Smooth muscle cell (in vitro differentiated cells): ENCODE data around the gene TEPSIN. TPM values are rescaled to one million over a fixed set of nuclear protein-coding genes. Genes with fewer than 3 reads are reported as not detected.

Experiments used
- DNase-seq: peaks from one replicate; lab custom pipeline; 2025; ENCODE audit not compliant: unreplicated experiment; lab: John Stamatoyannopoulos, UW
- H2AFZ ChIP-seq: fragments of 200-600 bp; sonication (generic); 2 replicates; pipeline ENCODE4 v1.6.0; 2016; ENCODE audit warnings: antibody characterized with exemption, low read depth, mild to moderate bottlenecking
- H3F3A ChIP-seq: fragments of 200-600 bp; sonication (generic); 2 replicates; pipeline ENCODE4 v1.6.0; 2017; ENCODE audit warnings: antibody characterized with exemption, low read depth
- H3K27ac ChIP-seq: fragments of 200-600 bp; sonication (generic); 2 replicates; pipeline ENCODE4 v1.5.1; 2016; ENCODE audit warnings: low read depth, mild to moderate bottlenecking
- H3K27me3 ChIP-seq: fragments of 200-600 bp; sonication (generic); 2 replicates; pipeline ENCODE4 v1.6.1; 2016; ENCODE audit warnings: low read depth, mild to moderate bottlenecking
- H3K36me3 ChIP-seq: fragments of 200-600 bp; sonication (generic); 2 replicates; pipeline ENCODE4 v1.5.1; 2016; ENCODE audit warnings: low read depth
- H3K4me1 ChIP-seq: fragments of 200-600 bp; sonication (generic); 2 replicates; pipeline ENCODE4 v1.5.1; 2016; ENCODE audit warnings: low read depth
- H3K4me2 ChIP-seq: fragments of 200-600 bp; sonication (generic); 2 replicates; pipeline ENCODE4 v1.6.0; 2016; ENCODE audit warnings: mild to moderate bottlenecking
- H3K4me3 ChIP-seq: fragments of 200-600 bp; sonication (generic); 2 replicates; pipeline ENCODE4 v1.5.1; 2016; ENCODE audit warnings: mild to moderate bottlenecking
- H3K79me2 ChIP-seq: fragments of 200-600 bp; sonication (generic); 2 replicates; pipeline ENCODE4 v1.6.0; 2016; ENCODE audit warnings: low read depth, mild to moderate bottlenecking
- H3K9ac ChIP-seq: fragments of 200-600 bp; sonication (generic); 2 replicates; pipeline ENCODE4 v1.6.0; 2016; ENCODE audit warnings: low read depth
- H3K9me3 ChIP-seq: fragments of 200-600 bp; sonication (generic); replicated peaks from 2 replicates; pipeline ENCODE4 v1.5.1; 2016; ENCODE audit warnings: low read depth
- H4K20me1 ChIP-seq: fragments of 200-600 bp; sonication (generic); 2 replicates; pipeline ENCODE4 v1.6.0; 2016; ENCODE audit warnings: low read depth
- CTCF ChIP-seq: fragments of 200-600 bp; sonication (generic); IDR thresholded peaks from 2 replicates; pipeline ENCODE4 v1.5.1; 2017; ENCODE audit warnings: borderline replicate concordance, mild to moderate bottlenecking, antibody characterized with exemption; ENCODE audit not compliant: insufficient read depth, poor library complexity, severe bottlenecking
- WGBS: methylation state at CpG from one replicate; pipeline ENCODE4 v1.1.7; 2016; ENCODE audit warnings: low lambda C conversion rate; 5-methylcytosine and 5-hydroxymethylcytosine counted together
- polyA plus RNA-seq: library from polyadenylated mRNA; unstranded; fragments of >200 nt; fragmentation: Nextera tagmentation; extraction: Ambion mirVana; gene quantifications from 2 replicates; pipeline ENCODE4 v1.2.1, GENCODE V29; 2016
- total RNA-seq: library from RNA; depleted of rRNA; stranded (reverse); fragments of >200 nt; gene quantifications from 2 replicates; pipeline ENCODE4 v1.2.3, GENCODE V29; 2014

TEPSIN gene
- total and polyA plus RNA-seq, 2 experiments from 2014 or later = 9.8 to 18.6 TPM

- Histone ChIP-seq H3K4me1 (no peaks in the 10 kb centered on the region), H3K4me3 (no peak overlapping the region), H3K4me2 (no peak overlapping the region), H3K36me3 (no peaks in the 10 kb centered on the region), H4K20me1 (no peaks in the 10 kb centered on the region), H3K27ac (no peak overlapping the region), H3K9me3 (no peaks in the 10 kb centered on the region), H3K9ac (no peak overlapping the region), H2AFZ (no peak overlapping the region), H3K27me3 (no peaks in the 10 kb centered on the region), H3F3A (no peaks in the 10 kb centered on the region), H3K79me2 (no peaks in the 10 kb centered on the region)
- TF ChIP-seq CTCF = no peak
- 95% methylated on average over 45 of the region's 45 CpGs for WGBS
- DNase-seq = no peak
Measured at GRCh38 chr17:81196505-81197408, 42.1 kb downstream of the TEPSIN start.

GRCh38 chr17:81195941-81196495, 42.8 kb downstream of the TEPSIN start:
- Histone ChIP-seq H2AFZ (no peak overlapping the region), H4K20me1 (no peaks in the 10 kb centered on the region), H3K9me3 (no peaks in the 10 kb centered on the region), H3K27me3 (no peaks in the 10 kb centered on the region), H3K79me2 (no peaks in the 10 kb centered on the region), H3K9ac (no peak overlapping the region), H3K4me3 (no peak overlapping the region), H3K36me3 (no peaks in the 10 kb centered on the region), H3F3A (no peaks in the 10 kb centered on the region), H3K4me2 (no peak overlapping the region), H3K27ac (no peak overlapping the region), H3K4me1 (no peaks in the 10 kb centered on the region)
- no peak for DNase-seq
- TF ChIP-seq CTCF = no peak
- WGBS = 96% methylated on average over 14 of the region's 14 CpGs

GRCh38 chr17:81194941-81195901, 43.6 kb downstream of the TEPSIN start:
- Histone ChIP-seq H4K20me1 (no peaks in the 10 kb centered on the region), H3K4me2 (no peak overlapping the region), H2AFZ (no peak overlapping the region), H3K27ac (no peak overlapping the region), H3K9me3 (no peaks in the 10 kb centered on the region), H3K4me1 (no peaks in the 10 kb centered on the region), H3K36me3 (no peaks in the 10 kb centered on the region), H3K79me2 (no peaks in the 10 kb centered on the region), H3F3A (no peaks in the 10 kb centered on the region), H3K4me3 (no peak overlapping the region), H3K9ac (no peak overlapping the region), H3K27me3 (no peaks in the 10 kb centered on the region)
- DNase-seq = no peak
- WGBS = 98% methylated on average over 36 of the region's 37 CpGs
- no peak for TF ChIP-seq CTCF
